ENCODE results near the gene UMPS.
"Not testable (repeated sequence)": the region's sequence is repeated elsewhere in the genome, so short reads cannot be mapped to it uniquely, and the experiment has no call there.

Gene UMPS

DNA sequence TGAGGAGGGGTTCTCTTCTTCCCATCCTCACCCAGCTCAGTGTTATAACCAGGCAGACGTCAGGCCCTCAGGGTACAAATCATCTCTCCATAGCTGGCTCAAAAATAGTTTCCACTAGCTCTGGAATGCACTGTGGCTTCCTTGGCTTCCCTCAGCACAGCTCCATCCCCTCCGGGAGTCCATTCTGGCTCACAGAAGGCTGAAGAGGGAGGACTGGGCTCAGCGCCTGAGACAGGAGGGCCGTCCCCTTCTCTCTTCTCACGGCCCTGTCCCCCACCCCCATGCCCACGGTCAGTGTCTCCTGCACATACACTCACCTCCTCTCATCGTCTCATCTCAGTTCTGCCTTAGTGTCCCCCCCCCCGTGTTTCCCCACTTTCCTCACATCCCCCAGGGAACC lies 50.1 kb downstream of the UMPS start:
- DNase-seq (ENCODE audit: low spot score), result no peak

DNA sequence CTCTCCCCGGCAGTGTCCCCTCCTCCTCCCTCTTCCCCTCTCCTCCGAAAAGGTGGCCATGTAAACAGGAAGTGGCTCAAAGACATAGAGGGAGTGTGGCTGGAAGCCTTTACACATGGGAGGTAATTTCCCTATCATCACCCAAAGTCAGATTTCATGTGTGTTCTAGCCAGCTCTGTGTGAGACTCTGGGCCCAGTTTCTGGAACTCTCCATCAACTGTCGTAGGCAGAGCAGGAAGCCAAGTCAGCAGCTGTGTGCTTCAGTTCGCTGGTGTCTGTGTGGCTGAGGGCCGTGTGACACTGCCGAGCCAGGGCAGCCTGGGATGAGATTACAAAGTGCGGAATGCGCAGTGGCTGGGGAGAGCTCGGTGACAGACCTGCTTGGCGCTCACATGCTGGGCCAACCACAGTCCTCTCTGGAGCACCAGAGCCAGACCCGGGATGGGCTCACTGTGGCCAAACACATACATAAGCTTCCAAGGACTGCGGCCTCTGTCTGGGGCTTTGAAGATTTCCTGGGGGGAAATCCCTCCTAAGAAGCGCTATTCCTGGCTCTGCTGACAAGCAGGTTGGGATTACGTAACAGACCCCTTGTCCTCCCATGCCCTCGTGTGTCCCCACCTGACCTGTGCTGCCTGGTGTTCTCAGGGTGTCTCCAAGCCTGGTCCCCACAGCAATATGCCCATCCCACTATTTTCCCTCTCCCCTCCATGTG lies 50.7 kb downstream of the UMPS start:
- DNase-seq (ENCODE audit: low spot score), result peak; percentile 93

DNA sequence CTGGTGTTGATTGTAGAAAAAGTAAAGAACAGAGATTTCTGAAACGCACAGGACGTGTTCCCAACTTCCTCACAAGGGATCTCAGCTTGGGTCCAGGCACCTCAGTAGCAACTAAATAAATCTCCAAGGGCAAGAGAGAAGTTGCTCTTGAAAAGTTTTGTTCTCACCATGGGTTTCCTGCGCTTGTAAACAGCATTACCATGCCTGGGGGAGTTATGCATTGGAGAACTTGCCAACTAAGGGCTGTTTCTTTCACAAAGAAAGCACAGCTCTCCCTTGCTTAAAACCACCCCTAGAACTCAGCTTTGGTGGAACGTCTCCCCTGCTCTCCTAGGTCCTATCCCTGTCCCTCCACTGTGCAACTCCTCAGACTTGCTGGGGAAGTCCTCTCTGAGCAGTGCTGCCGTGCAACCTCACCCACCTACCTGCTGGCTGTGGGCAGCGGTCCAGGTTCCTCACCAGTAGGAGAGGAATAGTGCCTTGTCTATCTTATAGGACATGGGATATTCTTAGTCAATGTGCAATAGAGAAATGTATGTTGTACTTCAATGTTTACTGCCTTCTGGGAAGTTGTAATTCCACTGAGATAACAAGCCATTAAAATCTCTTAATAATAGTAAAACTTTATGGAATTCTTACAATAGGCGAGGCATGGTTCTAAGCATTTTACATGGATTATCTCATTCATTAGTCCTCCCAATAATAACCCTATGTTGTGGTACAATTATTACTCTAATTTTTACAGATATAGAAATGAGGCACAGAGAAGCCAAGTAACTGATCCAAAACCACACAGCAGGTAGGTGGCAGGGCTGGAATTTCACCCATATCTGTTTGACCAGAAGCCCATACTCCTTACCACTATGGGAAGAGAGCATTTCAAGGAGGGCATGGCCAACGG lies 51.5 kb downstream of the UMPS start:
- no peak for DNase-seq (ENCODE audit: low spot score)

DNA sequence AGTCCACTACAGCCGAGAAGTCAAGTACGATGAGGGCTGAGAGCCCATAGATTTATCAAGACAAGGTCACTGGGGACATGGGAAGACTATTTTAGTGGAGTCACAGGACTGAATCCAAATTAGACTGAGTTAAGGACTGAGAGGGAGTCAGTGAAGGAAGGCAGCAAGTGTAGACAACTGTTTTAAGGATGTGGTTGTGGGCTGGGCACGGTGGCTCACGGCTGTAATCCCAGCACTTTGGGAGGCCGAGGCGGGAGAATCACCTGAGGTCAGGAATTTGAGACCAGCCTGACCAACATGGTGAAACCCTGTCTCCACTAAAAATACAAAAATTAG lies 52.1 kb downstream of the UMPS start:
- DNase-seq (ENCODE audit: low spot score), result not testable (repeated sequence)

DNA sequence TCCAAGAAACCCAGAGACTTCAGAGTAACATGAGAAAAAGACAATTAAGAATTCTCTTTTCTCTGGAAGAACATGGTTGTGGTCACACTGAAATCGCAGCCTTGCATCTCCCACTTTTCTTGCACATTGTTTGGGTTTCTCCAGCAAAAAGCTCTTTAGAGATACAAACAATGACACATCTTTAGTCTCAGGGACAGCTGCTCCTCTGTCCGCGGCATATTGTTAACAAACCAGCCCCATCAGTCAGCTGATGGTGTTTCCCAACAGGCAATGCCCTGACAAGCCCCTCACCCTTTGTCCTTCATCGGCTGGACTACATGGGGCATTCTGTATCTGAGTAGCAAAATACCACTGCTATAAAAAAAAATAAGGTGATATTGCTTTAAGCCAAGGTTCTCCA lies 53.4 kb downstream of the UMPS start:
- peak; percentile 79 for DNase-seq (ENCODE audit: low spot score)

DNA sequence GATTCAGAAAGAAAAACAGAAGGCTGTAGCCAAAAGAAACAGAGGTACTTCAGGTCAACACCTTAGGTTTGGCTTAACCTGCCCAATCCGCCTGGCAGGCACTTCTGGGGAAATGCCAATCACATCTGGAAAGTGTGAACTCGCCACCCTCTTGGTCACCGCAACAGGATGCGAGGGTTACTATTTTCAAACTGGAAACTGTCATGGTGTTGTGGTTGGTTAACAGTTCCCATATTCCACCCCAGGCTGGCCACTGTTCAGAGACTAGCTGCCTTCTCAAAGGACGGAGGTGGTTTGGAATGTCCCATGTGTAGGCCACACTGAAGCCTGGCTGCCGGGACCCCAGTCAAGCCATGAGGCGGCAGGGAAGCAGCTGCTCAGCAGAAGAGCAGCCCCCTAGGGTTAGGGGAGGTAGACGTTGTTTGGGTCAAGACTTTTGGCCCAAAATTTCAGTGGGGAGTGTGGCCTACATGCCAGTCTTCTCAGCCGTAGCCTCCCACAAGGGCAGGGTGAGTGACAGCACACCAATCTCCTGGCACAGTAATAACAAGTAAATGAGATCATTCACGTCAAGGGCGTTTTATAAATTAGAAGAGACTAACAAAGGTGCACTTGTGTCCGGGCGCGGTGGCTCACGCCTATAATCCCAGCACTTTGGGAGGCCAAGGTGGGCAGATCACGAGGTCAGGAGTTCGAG lies 54.6 kb downstream of the UMPS start:
- DNase-seq (ENCODE audit: low spot score), result no peak

DNA sequence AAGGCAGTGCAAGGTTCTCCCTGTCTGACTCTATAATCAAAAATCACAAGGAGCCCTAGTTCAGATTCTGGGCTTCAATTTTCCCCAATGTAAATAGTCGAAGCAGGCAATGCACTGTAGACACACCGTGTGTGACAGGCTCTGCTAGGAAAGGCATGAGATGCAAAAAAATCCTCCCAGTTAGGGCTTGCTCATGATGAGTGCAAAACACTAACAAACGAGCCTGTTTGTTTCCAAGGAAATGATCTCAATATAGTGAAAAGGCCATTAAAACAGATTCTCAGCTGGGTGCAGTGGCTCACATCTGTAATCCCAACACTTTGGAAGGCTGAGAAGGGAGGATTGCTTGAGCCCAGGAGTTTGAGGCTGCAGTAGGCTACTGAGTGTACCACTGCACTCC lies 55.7 kb downstream of the UMPS start:
- DNase-seq (ENCODE audit: low spot score), result peak; percentile 80

DNA sequence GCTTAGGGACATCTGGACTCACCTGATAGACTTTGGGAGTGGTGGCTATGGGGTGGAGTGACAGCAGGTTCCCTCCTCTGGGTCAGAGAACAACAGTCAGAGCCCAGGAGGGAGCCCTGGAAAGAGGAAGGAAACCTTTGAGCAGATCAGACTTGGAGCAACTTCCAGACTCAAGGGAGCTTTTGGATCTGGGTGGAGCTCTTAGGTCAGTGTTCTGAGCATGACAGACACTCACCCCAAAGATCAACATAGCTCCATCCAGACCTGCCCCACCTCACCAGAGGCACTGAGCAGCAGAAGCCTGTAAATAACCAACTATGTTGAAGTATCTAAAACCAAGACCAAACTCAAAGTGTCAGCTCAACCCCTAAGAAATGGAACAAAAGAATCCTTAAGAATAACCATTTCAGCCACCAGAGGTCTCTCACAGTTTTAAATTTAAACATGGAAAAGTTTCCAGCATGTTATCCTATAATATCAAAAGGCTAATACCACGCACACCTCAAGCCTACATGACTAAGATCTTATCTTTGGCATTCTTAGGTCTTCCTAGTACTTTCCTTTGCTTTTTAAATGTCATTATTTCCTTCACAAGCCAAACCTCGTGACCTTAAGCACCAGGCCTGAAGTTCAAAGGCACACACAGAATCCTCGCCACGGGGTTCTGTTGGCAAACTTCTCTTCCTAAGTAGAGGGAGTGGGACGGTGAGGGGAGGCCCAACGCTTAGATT lies 56.4 kb downstream of the UMPS start:
- DNase-seq (ENCODE audit: low spot score), result peak; percentile 70

DNA sequence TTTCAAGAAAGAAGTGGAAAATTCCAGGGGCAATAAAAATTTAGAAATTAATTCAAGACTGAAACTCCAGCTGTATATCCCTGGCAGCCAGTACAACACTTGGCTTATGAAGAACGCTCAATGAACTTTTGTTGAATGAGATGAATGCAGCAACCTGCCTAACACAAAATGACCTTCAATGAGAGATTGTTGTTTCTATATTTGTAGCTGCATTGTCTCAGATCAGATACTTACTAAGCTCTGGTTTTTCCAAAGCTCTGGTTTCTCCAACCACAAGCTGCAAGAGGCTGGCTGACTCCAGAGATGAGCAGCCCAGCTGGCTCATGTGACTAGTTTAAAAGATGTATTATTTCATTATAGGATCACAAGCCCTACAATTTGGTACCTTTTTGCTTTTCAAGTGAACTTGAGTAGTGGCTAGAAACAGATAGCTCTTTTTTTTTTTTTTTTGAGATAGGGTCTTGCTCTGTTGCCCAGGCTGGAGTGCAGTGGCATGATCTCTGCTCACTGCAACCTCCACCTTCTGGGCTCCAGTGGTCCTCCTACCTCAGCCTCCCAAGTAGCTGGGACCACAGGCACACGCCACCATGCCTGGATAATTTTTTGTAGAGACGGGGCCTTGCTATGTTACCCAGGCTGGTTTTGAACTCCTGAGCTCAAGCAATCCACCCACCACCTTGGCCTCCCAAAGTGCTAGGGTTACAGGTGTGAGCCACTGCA lies 57.4 kb downstream of the UMPS start:
- peak; percentile 93 for DNase-seq (ENCODE audit: low spot score)

DNA sequence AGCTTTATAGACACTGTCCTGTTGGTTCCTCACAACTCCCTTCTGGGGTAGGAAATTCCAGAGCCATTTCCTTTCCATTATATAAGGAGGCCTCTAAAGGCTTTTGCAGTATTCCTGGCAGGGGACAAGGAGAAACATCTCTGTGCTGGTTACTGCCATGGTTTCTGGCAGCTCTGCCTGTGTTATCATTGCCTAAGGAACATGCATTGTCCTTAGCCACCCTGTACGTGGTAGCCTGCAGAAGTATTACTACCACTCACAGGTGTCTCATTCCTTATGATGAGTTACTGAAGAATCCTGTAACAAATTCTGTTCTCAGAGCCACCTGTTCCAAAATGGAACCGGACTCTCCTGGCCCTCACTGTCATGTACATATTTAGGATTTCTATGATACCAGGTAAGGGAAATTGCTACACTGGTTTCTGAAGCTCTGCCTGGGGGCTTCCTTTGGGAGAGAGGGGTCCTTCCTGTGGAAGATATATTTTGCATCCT lies 58.0 kb downstream of the UMPS start:
- no peak for DNase-seq (ENCODE audit: low spot score)

DNA sequence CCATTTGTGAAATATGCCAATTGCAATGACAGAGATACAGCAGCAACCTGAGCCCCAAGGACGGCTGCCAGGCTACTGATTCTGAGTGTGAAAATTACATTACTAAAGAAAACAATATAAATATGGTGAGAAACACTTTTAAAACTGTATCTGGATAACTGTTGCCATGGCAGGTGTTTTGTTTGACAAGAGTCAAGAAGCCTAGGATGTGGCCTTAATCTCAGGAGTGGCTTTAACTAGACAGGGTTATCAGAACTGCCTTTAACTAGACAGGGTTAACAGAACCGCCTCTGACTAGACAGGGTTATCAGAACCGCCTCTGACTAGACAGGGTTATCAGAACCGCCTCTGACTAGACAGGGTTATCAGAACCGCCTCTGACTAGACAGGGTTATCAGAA lies 58.9 kb downstream of the UMPS start:
- not testable (repeated sequence) for DNase-seq (ENCODE audit: low spot score)

DNA sequence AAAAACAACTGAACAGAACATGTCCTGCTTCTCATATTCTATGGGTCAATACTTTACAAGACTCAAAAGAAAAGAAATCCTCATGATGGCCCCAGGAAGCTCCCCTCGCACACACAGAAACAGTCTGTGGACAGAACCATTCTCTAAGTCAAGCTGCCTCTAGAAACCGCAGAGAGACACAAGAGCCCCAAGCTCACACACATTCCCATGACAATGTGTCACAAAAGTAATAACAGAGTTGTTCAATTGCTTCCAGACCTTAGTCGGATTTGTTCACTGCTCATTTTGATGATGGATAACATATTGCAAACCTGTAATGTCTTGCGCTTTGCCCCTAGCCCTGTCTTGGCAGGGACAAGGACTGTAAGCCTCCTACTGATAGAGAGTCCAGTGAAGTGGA lies 60.9 kb downstream of the UMPS start:
- no peak for DNase-seq (ENCODE audit: low spot score)

DNA sequence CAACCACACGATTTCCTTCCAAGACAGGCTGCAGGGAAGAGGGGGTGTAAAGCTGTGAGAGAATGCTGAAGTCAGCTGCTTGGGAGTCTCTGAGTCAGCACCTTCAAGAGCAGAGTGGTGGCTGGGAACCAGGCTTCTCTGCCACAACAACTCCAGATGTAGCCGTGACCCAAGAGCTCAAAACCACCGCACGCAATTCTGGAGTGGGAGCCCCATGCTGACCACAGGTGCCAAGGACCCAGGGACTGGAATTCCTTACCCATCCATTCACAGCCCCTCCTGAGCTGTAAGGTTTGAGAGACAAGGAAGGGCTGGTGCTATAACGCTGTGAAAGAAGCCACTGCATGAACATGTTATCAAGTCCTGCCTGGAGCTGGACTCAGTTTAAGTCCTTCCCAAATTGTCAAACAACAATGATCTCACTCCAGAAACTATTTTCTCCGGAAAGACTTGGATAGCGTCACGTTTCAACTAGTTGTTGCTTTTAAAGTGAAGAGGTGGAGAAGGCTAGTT lies 61.4 kb downstream of the UMPS start:
- DNase-seq (ENCODE audit: low spot score), result no peak

DNA sequence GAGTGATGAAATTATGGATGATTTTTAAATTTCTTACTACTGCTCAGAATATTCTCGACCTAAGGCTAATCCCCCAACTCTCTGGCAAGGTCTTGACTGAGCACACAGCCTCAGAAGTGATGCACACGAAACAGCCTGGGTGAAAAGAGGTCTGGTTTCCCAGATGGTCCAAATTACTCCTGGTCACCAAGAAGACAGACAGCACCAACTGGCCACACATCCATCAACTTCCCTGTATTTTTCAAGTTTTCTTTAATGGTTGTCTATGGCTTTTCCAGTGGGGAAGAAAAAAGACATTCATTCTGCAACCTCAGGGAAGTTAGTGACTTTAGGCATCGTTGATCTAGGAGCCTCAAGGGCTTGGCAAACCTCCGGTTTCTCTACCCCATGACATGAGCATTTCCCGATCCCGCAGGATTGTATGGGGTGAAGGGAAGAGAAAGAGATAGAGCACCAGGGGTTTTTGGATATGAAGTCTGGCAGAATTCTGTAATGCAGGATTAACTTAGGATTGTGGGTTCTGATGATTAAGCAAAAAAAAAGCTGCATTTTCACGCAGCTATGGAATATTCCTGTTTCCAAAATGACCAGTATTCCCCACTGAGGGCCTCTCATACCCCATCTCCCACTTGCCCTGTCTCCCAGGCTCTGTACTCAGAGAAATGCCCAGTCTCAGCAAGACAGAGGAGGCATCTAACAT lies 62.2 kb downstream of the UMPS start:
- DNase-seq (ENCODE audit: low spot score), result no peak

DNA sequence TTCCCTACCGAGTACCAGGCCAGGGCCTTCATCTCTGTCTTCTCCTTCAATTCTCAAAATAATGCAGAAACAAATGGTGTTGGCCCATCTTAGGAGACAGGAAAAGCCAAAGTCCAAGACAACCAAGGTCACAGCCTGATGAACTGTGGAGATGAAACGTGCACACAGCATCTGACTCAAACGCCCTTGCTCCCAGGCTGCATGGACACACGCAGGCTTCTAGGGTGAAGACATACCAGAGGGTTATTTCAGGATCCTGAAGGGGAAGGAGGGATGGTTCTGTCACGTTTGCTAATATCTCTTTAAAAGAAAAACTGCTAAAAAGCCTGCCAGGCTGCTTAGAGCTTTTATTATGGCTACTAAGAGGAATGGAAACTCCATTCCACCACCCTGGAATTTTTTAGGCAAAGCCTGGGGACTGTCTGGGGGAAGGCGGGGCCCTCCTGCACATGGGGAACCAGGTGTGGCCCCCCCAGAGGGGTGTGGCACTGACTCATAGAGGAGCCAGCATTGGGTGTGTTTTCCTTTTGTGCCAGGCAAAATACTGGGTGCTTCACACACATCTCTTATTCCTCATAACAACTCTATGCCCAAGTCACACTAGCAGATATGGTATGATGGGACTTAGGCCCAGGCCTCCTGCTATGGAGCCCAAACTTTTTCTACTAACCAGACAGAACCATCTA lies 62.9 kb downstream of the UMPS start:
- no peak for DNase-seq (ENCODE audit: low spot score)

DNA sequence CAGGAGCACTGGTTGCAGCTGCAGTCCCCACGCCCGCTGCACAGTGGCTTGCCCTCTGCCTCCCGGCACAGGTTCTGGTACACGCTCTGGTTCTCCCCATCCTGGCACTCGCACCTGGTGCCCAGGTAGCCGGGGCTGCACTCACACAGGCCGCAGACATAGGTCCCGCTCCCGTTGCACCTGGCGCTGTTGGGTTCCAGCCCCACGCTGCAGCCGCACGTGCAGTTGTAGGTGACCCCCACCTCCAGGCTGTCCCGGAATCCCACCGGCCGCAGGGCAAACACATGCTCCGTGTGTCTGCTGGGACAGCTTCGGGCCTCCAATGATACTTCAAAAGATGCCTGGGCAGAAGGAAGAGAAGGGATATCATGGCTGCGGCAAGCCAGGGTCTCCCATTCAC lies 66.2 kb downstream of the UMPS start:
- DNase-seq (ENCODE audit: low spot score), result no peak

DNA sequence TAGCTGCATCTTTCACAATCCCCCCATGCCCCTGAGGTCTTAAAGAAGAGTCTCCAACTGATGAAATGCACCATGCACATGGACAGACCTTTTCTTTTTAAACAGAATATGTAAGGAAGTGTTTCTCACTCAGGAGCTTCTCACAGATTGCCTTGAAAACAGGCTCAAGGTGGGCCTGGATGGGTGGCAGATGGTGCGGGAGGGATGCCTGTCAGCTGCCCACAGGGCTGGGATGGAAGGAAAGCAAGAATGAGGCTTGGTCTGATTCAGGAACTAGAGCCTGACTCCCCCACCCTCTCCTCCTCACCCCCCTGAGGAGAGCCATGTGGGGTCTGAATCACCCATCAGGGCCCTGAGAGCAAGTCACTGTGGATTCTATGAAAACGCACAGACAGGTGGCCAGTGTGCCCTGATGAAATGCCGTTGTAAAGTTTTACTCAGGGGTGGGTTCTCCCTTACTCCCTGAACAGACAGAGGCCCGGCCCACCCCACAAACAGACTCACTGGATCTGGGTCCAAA lies 67.2 kb downstream of the UMPS start:
- no peak for DNase-seq (ENCODE audit: low spot score)
